NT2/D1 (cell line): ENCODE data around the gene TTC9C.
"Not testable (repeated sequence)": the region's sequence is repeated elsewhere in the genome, so short reads cannot be mapped to it uniquely, and the experiment has no call there.

Experiments used
- DNase-seq: peaks from one replicate; pipeline ENCODE4 v3.0.0-alpha.2; 2011; ENCODE audit warnings: low read depth, low spot score
- H3K27me3 ChIP-seq: 2 replicates; pipeline ENCODE4 v1.6.0; 2011; ENCODE audit warnings: mild to moderate bottlenecking; ENCODE audit not compliant: insufficient read length, insufficient read depth
- H3K36me3 ChIP-seq: 2 replicates; pipeline ENCODE4 v1.6.1; 2011; ENCODE audit warnings: mild to moderate bottlenecking, low read length, mixed read lengths; ENCODE audit not compliant: insufficient read depth, insufficient read length
- H3K4me1 ChIP-seq: 2 replicates; pipeline ENCODE4 v1.5.1; 2011; ENCODE audit not compliant: insufficient read depth, insufficient read length
- H3K4me3 ChIP-seq: 2 replicates; pipeline ENCODE4 v1.5.1; 2011; ENCODE audit warnings: low read depth; ENCODE audit not compliant: insufficient read length
- H3K9ac ChIP-seq: 2 replicates; pipeline ENCODE4 v1.6.0; 2011; ENCODE audit warnings: low read depth; ENCODE audit not compliant: insufficient read length
- H3K9me3 ChIP-seq: 2 replicates; pipeline ENCODE4 v1.5.1; 2011; ENCODE audit warnings: mild to moderate bottlenecking, low read length; ENCODE audit not compliant: insufficient read depth
- SUZ12 ChIP-seq: IDR thresholded peaks from 2 replicates; pipeline ENCODE4 v1.6.1; 2011; ENCODE audit not compliant: insufficient read length, insufficient read depth; ENCODE audit errors: extremely low read depth
- YY1 ChIP-seq: IDR thresholded peaks from 2 replicates; pipeline ENCODE4 v1.6.1; 2011; ENCODE audit not compliant: insufficient read length, insufficient read depth
- ZNF274 ChIP-seq: IDR thresholded peaks from 2 replicates; pipeline ENCODE4 v1.6.1; 2011; ENCODE audit warnings: mild to moderate bottlenecking, low read depth, low read length

TTC9C gene

GRCh38 chr11:62732830-62733229 is 4.5 kb downstream of the TTC9C start:
- Histone ChIP-seq H3K36me3 (peaks cover 47% of the 10 kb centered on the region), H3K9me3 (no peaks in the 10 kb centered on the region), H3K27me3 (no peaks in the 10 kb centered on the region), H3K4me1 (no peaks in the 10 kb centered on the region), H3K4me3 (no peak overlapping the region), H3K9ac (no peak overlapping the region)
- DNase-seq, result no peak
- TF ChIP-seq ZNF274, result no peak
- TF ChIP-seq SUZ12, result no peak
- no peak for TF ChIP-seq YY1

GRCh38 chr11:62737196-62737595 is 8.9 kb downstream of the TTC9C start:
- Histone ChIP-seq H3K36me3 (peaks cover 69% of the 10 kb centered on the region), H3K9ac (no peak overlapping the region), H3K27me3 (no peaks in the 10 kb centered on the region), H3K9me3 (no peaks in the 10 kb centered on the region), H3K4me3 (no peak overlapping the region), H3K4me1 (no peaks in the 10 kb centered on the region)
- DNase-seq, result no peak
- TF ChIP-seq SUZ12, result no peak
- TF ChIP-seq YY1, result no peak
- no peak for TF ChIP-seq ZNF274

GRCh38 chr11:62747475-62748160 is 19.3 kb downstream of the TTC9C start:
- peaks cover 2% of the 10 kb centered on the region for H3K4me1 ChIP-seq
- H3K9me3 ChIP-seq, result no peaks in the 10 kb centered on the region
- peaks cover 22% of the 10 kb centered on the region for H3K36me3 ChIP-seq
- no peaks in the 10 kb centered on the region for H3K27me3 ChIP-seq
- no peak for DNase-seq
- H3K9ac ChIP-seq, result no peak overlapping the region
- H3K4me3 ChIP-seq, result no peak overlapping the region
- TF ChIP-seq YY1 (no peak), ZNF274 (no peak), SUZ12 (no peak)

GRCh38 chr11:62749931-62750330 is 21.6 kb downstream of the TTC9C start:
- not testable (repeated sequence) for H3K9me3 ChIP-seq, H3K4me1 ChIP-seq, H3K9ac ChIP-seq, H3K4me3 ChIP-seq, DNase-seq, H3K27me3 ChIP-seq
- peaks cover 30% of the 10 kb centered on the region for H3K36me3 ChIP-seq

GRCh38 chr11:62752177-62752785 is 24.0 kb downstream of the TTC9C start:
- no peaks in the 10 kb centered on the region for H3K9me3 ChIP-seq
- peak overlapping the region; percentile 16 for H3K9ac ChIP-seq
- H3K4me1 ChIP-seq, result peaks cover 8% of the 10 kb centered on the region
- no peaks in the 10 kb centered on the region for H3K27me3 ChIP-seq
- no peak overlapping the region for H3K4me3 ChIP-seq
- TF ChIP-seq ZNF274 (no peak), SUZ12 (no peak), YY1 (no peak)
- DNase-seq, result no peak
- peaks cover 29% of the 10 kb centered on the region for H3K36me3 ChIP-seq

GRCh38 chr11:62752994-62753735 is 24.9 kb downstream of the TTC9C start:
- DNase-seq, result no peak
- Histone ChIP-seq H3K27me3 (no peaks in the 10 kb centered on the region), H3K9ac (peak overlapping the region; percentile 98), H3K4me3 (peak overlapping the region; percentile 98), H3K4me1 (peaks cover 6% of the 10 kb centered on the region), H3K9me3 (no peaks in the 10 kb centered on the region), H3K36me3 (peaks cover 25% of the 10 kb centered on the region)
- TF ChIP-seq SUZ12 (no peak), ZNF274 (no peak), YY1 (no peak)

- Histone ChIP-seq H3K27me3 (no peaks in the 10 kb centered on the region), H3K36me3 (peaks cover 22% of the 10 kb centered on the region), H3K9ac (peak within 1 kb of the TSS; percentile 98), H3K9me3 (no peaks in the 10 kb centered on the region), H3K4me3 (peak within 1 kb of the TSS; percentile 98), H3K4me1 (peaks cover 6% of the 10 kb centered on the region)
- DNase-seq, result peak; percentile 99
- no peak for TF ChIP-seq ZNF274
- TF ChIP-seq YY1, result no peak
- TF ChIP-seq SUZ12, result no peak
Observed at GRCh38 chr11:62753736-62754603, 25.7 kb downstream of the TTC9C start, which contains the start of gene ZBTB3. Gene ZBTB3 (minus strand): TSS chr11:62754160. CDS start chr11:62753664, 496 bp downstream.
